Posterior vena cava (tissue), 2 donors: ENCODE results near the gene PLXNA4. TPM values are rescaled to one million over a fixed set of nuclear protein-coding genes. Genes with fewer than 3 reads are reported as not detected.

Source experiments
- DNase-seq: peaks from one replicate; pipeline ENCODE4 v3.0.0-alpha.2; 2020; ENCODE audit warnings: low spot score
- intact Hi-C, 2 donors: fragments of 100-400 bp; cut with DNase I; formaldehyde crosslinking; loops; one replicate each; pipeline versions ENCODE4 v1.14.1 to v1.14.2; 2022 to 2023
- total RNA-seq, 2 donors: library from RNA; stranded (reverse); fragmentation: NEBNext Ultra II Directional; extraction: Animal tissue kit (Norgen Biotek cat#: 25700); gene quantifications; one replicate each; pipeline ENCODE4 v1.2.1, GENCODE V29; 2021
- donor health status: DM: yes; HTN: yes; CAD: no.
- donor health status: DM: yes; HTN: yes; CAD: no.

PLXNA4 gene
- total RNA-seq, 2 donors from 2014 or later: 24.9 to 61.2 TPM

DNA sequence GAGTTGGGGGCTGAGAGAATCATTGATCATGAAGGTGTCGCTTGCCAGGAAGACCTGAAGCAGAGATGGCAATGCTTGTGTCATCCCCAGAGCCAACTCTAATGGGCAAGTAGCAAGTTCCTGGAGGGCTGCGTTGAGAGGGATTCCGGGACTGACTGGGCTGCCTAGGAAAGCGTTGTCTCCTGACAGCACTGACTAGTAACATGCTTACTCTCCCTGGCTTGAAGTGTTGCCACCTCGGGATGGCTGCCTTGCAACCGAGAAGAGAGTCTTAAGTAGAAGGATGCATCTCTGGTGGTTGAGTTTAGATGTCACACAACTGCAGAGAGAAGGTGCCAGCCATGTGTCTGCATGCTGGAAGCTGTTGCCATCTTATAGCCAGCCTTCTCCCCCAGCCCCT lies 453.4 kb downstream of the PLXNA4 start:
- DNase-seq: no peak
- intact Hi-C loops: no loop called here

DNA sequence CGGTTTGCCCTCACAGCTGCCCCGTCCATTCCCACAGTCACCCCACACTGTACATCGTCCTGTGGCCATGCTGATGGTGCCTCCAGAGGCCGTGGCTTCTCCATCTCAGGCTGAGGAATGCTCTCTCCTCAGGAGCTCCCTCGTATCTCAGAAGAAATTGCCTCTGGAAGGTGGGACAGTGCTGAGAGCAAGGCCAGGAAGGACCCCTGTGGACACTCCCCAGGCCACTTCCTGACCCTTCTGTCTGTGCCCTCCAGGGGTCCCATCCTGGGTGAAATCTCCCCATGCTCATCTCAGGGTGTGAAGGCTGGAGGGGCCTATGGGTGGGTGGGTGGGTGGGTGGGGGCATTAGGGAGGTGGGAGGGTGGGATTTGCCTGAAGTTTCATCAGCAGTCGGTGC lies 454.3 kb downstream of the PLXNA4 start:
- intact Hi-C loops: no loop called here

DNA sequence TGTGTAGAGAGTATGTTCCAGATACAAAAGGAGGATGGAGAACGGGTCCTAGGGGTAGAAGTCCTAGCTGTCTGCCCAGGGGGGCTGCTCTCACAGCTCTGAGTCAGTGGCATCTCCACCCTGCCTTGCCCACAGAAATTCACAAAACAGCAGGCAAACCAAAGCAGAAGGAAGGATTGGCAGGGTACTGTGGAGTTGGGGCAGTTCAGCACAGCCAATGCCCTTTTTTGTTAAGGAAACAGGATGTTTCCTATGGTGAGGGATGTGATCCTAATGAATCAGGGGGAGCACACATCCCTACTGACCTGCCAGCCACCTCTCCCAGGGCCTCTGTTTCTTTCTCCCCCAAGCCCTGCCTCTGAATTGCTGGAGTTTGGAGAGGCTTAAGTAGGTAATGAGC lies 457.6 kb downstream of the PLXNA4 start:
- DNase-seq: no peak
- intact Hi-C loops: no loop called here

More for the DNA sequence above, 454.3 kb downstream of the PLXNA4 start:
- no peak for DNase-seq

DNA sequence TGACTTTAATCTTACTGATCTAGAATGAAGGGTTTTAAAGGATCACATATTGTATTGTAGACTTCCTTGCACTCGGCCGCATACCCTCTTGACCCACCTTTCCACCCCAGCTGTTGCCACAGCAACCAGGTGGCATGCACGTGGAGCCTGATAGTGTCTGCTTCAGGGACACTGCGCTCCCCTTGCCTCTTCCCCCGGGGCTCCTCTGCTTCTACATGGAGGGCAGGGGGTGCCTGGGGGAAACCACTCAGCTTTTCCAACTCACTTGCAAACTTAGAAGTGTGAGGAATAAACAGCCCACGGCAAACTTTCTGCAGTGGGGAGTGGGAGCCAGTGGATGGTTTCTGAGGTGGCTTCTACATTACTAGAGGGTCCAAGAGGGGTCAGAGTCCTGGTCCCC lies 458.6 kb downstream of the PLXNA4 start:
- no peak for DNase-seq
- intact Hi-C loops: no loop called here

DNA sequence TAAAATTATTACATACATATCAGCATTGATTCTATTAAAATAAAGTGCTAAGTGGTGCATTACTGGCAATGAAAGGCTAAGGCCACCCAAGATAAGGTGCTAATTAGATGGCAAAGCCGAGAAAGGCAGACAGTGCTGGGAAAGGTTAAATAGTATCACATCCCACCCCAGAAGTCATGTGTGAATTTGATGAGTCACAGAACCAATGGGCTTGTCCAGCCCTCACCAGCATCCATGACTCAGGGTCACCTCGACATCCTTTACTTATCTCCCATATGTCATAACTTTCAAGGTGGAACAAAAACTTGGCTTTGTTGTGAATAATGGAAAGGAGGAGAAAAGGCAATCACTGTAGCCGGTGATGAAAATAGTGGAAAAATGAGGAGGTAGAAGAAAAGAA lies 459.1 kb downstream of the PLXNA4 start:
- intact Hi-C loops: no loop called here
- no peak for DNase-seq

DNA sequence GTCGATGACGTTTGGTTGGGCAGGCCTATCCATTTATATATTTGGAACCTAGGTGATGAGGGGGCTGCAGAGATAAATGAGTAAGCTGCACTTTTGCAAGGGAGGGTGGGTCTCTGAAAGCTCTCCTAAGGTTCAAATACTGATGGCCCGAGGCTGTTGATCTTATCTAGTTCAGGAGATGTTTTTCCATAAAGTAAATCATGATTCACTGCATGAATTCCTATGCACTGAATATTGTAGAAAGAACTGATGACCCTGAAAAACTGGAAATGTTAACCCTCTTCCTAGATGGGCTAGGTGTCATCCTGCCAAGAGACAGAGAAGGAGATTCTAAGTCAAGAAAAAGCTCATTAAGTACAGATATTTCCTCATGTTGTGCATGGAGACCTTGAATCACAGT lies 459.9 kb downstream of the PLXNA4 start:
- intact Hi-C loops: no loop called here
- no peak for DNase-seq

DNA sequence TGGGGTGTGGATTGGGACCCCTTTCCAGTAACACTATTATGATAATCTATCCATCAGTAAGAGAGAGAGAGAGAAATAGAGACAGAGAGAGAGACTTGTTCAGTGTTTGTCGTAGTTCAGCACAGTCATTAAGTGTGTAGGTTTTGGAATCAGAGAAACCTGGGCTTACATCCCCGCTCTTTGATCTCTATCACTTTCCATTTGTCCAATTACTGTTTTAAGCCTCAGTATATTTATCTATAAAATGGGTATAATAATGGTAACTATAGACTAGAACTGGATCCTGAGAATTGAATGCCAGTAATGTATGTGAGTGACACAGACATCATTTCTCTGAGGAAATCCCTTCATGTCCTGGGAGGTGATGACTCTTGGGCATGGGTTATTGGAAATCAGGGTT lies 460.5 kb downstream of the PLXNA4 start:
- DNase-seq: no peak
- intact Hi-C loops: no loop called here

DNA sequence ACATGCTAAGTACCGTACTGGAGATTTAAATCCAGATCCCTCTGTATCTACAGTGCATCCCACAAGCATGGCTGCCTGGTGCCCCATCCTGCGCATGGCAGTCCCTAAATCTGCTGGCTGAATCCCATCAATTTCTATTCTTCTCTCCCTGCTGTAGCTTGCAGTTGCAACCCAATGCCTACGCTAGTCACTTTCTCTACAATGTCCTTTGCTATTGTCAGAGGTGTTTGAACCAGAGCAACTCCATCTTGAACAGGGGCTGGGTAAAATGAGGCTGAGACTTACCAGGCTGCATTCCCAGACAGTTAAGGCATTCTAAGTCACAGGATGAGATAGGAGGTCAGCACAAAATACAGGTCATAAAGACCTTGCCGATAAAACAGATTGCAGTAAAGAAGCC lies 461.2 kb downstream of the PLXNA4 start:
- intact Hi-C loops: no loop called here
- DNase-seq: no peak

DNA sequence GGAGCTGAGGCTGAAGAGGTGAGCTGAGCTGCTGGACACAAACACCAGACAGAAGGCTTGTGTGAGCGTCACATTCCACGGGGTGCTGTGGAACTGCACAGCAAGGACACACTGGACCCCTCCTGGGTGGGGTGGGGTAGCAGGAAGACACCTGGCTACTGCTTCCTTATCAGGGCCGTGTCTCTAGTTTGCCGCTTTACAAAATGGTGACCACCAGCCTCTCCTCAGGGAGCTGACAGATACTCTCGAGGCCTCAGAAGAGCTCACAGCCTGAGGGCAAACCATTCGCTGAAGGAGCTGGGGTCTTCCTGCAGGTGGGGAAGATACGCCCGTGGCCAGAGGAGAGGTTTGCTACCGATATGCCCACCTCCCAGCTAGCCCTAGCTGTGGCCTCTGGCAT lies 461.9 kb downstream of the PLXNA4 start:
- intact Hi-C loops: no loop called here
- DNase-seq: no peak

DNA sequence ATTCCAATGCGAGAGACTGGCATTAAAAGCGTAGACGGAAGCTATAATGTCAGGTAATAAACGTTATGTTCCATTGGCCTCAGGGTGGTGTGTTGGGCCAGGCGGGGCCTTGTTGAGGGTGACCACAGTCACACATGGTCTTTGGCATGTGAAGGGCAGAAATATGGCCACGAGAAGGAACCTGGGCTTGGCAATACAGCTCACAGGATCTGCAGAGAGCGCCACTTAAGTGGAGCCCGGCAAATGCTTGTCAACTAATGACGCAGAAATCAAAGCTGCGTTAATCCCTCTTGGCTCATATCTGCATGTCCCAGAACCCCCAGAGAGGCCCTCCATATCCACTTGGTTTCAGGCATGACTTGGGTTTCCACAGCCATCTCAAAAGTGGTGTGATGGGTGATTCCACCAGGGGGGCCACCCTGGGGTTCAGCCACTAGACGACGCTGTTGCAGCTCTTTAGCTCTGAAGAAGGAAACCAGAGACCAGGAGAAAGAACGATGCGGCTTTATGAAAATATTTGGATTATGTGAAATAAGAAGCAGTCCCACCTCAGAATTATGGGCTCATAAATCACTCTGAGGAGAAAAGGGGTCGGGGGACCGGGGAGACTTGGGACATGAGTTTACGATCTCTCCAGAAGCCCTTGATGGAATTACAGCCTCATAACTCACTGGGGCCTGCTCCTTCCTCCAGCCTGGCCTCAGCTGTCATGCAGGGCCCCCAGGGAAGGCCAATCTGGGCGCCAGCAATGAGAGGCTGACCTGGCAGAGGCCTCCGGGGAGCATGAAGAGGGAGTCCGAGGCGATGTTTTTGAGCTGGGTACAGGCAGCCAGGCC lies 462.5 kb downstream of the PLXNA4 start:
- no peak for DNase-seq
- intact Hi-C loops: no loop called here

DNA sequence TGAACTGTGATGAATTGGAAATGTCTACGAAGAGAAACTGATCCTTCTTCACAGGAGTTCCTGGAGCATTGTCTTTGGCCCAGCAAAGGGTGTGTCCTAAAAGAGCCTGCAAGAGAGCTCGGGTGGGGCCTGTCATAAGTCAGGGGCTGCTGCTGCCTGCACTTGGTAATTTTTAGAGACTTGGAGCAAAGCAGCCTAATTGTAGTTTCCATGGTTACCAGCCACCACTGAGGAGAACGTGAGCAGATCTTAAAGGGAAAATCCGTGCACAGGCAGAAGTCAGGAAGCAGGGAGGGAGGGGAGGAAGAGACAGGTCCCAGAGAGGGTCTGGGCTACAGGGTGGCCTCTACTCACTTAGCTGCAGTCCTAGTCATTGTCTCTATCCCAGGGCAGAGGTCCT lies 463.6 kb downstream of the PLXNA4 start:
- intact Hi-C loops: no loop called here
- no peak for DNase-seq

DNA sequence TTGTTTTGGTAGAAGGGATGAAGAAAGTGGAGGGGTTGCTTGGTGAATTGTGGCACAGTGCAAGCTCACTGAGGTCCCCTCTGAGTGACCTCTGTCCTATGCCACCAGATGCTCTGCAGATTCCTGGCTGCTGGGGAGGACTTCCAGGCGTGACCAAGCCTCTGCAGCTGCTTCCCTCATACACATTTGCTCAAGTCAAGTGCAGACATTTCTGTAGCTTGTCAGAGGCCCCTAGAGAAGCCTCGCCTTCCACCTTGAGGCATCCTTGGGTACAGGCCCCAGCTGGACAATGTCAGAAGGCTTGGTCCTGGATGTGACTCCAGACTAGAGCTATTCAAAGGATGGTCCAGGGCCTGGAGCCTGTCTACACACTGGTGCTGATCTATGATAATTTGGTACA lies 464.2 kb downstream of the PLXNA4 start:
- intact Hi-C loops: no loop called here
- DNase-seq: no peak

DNA sequence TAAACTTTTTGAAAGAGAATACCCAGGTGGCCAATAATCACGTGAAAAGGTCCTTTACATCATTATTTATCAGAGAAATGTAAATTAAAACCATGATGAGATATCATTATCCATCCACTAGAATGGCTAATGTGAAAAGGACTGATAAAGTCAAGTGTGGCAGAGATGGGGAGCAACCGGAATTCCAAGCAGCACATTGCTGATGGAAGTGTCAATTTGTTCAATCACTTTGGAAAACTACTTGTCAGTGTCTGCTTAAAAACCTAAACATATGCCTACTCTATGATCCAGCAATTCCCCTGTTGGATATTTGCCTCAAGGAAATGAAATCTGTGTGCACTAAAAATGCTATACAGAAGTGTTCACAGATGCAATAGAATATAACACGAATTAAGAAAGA lies 465.6 kb downstream of the PLXNA4 start:
- no peak for DNase-seq
- intact Hi-C loops: no loop called here

DNA sequence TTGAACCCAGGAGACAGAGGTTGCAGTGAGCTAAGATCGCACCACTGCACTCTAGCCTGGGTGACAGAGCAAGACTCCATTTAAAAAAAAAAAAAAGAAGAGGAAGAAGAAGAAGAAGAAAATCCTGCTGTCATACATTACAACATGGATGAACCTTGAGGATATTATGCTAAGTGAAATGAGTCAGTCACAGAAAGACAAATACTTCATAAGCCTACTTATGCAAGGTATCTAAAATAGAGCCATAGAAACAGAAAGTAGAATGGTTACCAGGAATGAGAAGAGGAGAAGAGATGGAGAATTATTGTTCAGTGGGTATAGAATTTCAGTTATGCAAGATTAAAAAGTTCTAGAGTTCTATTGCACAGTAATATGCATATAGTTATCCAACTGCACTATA lies 466.5 kb downstream of the PLXNA4 start:
- DNase-seq: no peak
- intact Hi-C loops: no loop called here

DNA sequence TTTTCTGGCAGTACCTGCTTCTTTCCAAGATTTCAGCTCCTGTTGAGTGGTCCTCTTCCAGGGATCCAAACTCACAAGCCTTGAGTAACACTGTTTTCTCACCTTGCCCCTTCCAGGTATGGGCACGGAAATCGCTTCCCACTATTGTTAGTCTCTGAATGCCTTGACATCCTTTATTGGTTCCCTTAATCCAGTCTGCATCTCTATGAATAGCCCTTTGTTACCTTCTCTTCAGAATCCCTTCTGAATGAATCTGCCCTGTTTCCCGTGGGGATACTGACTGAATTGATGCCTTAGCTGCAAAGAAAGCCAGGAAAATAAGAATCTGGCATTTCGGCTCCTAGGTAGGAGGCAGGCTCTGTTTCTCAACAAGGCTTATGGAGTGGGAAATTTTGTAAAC lies 467.7 kb downstream of the PLXNA4 start:
- DNase-seq: no peak
- intact Hi-C loops: no loop called here

DNA sequence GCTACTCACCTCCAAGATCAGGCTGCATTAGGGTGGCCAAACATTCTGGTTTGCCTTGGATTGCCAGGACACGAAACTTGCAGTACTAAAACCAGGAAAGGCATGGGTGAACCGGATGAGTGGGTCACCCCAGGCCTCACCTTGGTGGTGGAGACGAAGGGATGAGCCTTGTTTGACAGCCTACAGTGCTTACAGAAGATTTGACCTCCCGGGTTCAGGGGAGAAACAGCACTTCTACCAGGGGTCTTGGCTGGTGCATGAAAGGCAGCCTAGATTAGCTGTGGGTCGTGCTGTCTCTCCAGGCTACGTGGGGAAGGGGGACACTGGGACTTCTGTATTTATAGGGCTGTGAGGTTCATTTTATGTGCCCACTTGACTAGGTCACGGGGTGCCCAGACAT lies 469.8 kb downstream of the PLXNA4 start:
- intact Hi-C loops: no loop called here

DNA sequence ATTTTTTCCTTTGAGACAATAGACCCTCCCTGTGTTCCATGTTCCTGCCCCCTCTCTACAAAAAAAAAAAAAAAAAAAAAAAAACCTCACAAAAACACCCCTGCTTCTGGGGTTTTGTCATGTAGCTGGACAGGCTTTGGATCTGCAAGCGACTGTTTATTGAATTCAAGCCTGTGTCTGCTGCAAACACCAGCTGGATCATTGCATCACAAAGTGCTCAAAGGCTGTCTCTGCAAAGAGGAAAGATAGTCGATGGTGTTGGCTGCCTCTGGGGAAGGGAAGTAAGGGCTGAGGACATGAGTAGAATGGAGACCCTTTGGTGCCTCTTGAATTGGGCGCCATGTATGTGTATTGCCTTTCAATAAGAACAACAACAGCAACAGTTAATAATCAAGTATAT lies 471.2 kb downstream of the PLXNA4 start:
- DNase-seq: no peak
- intact Hi-C loops: no loop called here

More for the DNA sequence above, 469.8 kb downstream of the PLXNA4 start:
- no peak for DNase-seq

DNA sequence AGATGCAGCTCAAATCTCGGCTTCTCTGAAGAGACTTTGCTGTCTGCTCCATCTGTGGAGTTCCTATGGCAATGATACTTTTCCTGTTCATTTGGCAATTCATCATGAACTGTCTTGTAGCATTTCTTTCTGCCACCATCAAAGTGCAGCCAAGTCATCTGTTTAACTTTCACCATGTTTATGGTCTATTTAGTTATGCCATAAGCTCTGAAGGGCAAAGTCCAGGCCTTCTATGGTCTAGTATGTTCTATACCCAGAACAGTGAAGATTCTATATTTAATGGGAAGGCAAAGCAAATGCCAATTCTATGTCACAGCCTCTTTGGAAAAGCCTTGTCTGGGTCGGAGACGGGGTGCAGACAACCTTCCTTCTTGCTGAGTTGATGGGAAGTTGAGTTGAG lies 472.6 kb downstream of the PLXNA4 start:
- no peak for DNase-seq
- intact Hi-C loops: no loop called here

DNA sequence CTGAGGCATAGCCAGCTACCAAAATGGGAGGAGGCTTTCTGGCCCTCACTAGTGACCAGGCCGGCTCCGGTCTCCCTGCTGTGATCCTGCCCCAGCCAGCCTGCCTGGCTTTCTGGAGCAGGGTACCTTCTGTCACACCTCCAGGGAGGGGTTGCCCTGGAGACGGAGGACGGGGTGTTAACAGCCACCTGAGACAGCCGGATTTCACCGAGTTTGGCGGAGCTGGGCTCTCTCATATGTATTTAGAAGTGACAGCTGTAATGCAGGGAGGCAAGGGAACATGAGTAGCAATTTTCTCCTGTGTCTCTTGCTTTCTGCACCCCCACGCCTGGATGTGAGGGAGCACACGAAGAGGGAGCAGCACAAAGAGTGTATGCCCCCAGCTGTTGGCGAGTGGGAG lies 473.3 kb downstream of the PLXNA4 start:
- intact Hi-C loops: no loop called here
- no peak for DNase-seq

DNA sequence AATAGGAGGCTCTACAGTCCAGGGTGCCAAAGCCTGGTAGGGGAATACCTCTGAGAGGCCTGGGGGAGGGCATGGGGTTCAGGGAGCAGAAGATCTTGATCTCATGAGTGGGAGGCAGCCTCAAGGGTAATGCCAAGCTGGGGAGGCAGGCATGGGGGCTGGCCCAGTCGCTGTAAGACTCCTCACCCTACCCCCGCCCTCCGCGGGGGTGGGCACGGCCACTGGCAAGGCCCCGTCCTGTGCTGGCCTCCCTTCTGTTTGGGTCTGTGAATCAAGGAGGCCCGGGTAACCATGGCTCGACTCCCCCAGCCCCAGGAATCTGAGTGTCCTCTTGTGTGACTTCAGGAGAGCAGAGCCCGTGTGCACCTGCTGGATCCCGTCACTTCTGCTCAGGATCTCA lies 473.9 kb downstream of the PLXNA4 start:
- intact Hi-C loops: no loop called here

DNA sequence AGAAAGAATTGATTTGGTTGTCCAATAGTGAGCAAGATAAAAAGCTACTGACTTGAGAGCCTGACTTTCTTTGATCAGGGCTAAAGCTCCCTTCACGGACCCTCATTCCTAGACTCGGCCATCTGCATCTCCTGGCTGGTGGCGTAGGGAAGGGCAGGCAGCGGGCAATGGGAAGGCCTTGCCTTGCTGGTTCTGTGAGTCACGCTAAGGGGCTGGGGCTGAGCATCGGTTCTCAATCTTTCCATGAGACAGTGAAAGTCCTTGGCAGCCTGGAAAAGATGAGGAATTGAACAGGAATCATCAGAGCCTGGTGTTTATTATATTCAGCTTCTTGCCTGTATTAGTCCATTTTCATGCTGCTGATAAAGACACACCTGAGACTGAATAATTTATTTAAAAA lies 475.3 kb downstream of the PLXNA4 start:
- intact Hi-C loops: no loop called here
- DNase-seq: no peak

More for the DNA sequence above, 473.9 kb downstream of the PLXNA4 start:
- DNase-seq: no peak

DNA sequence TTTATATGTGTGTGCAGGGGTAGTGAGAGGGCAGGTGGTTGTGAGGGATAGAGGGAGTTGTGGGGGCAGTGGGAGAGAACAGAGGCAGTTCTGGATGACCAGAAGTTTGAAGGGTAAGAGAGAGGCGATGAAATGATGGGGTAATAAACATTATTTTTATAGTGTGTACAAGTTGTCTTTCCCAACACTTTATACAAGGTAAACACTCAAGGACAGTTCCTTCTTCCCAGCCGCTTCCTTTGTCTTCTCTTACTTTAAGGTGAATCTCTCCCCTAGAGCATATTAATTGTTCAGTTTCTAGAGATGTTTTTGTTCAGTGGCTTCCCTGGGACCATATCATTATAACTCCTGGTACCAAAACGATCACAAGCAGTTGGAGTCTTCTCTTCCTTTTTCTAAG lies 475.8 kb downstream of the PLXNA4 start:
- intact Hi-C loops: no loop called here
- no peak for DNase-seq
